ENCODE data around the gene FZR1.
"Not testable (repeated sequence)": the region's sequence is repeated elsewhere in the genome, so short reads cannot be mapped to it uniquely, and the experiment has no call there.

Gene FZR1

GRCh38 chr19:3576696-3577443 lies 70.8 kb downstream of the FZR1 start:
- DNase-seq = no peak

GRCh38 chr19:3577723-3578344 lies 71.7 kb downstream of the FZR1 start:
- DNase-seq = no peak

GRCh38 chr19:3578390-3578789 lies 72.3 kb downstream of the FZR1 start:
- no peak for DNase-seq

- DNase-seq = no peak
Measured at GRCh38 chr19:3580156-3580934, 74.2 kb downstream of the FZR1 start.

GRCh38 chr19:3581792-3582191 lies 75.7 kb downstream of the FZR1 start:
- not testable (repeated sequence) for DNase-seq

GRCh38 chr19:3584036-3584802 lies 78.1 kb downstream of the FZR1 start:
- DNase-seq = not testable (repeated sequence)

- no peak for DNase-seq
Measured at GRCh38 chr19:3585301-3586126, 79.4 kb downstream of the FZR1 start, which contains the start of gene GIPC3. Gene GIPC3 (plus strand): TSS chr19:3585478. CDS start chr19:3585598, 120 bp downstream.

GRCh38 chr19:3586127-3586626 lies 80.1 kb downstream of the FZR1 start:
- no peak for DNase-seq

- DNase-seq = no peak
Measured at GRCh38 chr19:3586707-3587346, 80.7 kb downstream of the FZR1 start.

All from stimulated activated naive CD4-positive, alpha-beta T cell treated with Interleukin-2 at 50 U/mL for 16 hours (primary cell).